Measurements from ENCODE around the gene ARID3C. TPM values are rescaled to one million over a fixed set of nuclear protein-coding genes. Genes with fewer than 3 reads are reported as not detected.

ARID3C gene
- total and polyA plus RNA-seq, 2 of the 8 experiments (the other 6 are each of a cell fraction or from before 2014, with no cell fraction given) = 0.08 TPM; not detected in 1

DNA sequence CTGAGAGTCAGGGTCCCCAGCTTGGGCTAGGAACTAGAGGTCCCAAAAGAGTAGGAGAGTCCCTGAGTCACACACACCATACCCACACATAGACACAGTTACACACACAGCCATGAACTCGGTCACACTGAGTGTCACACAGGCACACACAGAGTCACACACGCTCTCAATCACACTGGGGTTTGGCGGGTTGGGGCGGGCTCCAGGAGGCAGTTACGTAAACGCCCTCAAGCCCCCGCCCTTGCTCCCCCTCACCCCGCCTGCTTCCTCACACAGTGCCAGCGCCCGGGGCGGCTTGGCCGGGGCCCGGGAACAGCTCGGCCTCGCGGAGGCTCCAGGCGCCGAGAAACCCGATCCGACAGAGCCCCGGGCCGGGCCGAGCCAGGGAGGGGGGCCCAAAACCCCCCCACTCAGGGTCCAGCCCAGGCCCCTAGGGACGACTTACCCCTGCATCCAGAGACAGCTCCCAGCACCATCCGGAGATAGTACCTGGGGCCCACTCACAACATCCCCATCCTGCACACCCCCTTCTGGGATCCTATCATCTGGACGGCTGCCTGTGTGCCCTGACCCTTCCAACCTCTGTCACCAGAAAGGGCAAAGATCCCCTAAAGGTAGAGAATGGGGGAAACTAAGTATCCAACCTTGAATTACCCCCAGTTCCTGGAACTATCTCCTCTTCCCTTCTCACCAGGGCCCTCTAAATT lies 35.8 kb downstream of the ARID3C start:
- H3K56ac ChIP-seq (replicated peaks; ENCODE audit: insufficient read length, low read depth, low read length) = peak overlapping the region; percentile 8
- H3K27ac ChIP-seq (ENCODE audit: low read depth, low read length) = no peak overlapping the region
- no peak overlapping the region; the same call in 1 of the 2 replicates for H3K18ac ChIP-seq (ENCODE audit: extremely low read depth, low read length)
- no peaks in the 10 kb centered on the region for H3K79me1 ChIP-seq (ENCODE audit: low read depth, low read length)
- H3K4ac ChIP-seq (replicated peaks; ENCODE audit: insufficient read length, low read depth, low read length) = no peak overlapping the region
- H3K79me2 ChIP-seq (ENCODE audit: control insufficient read depth in 1 of 2, insufficient read depth in 2 of 2, low read length in 2 of 2) = no peaks in the 10 kb centered on the region
- peak overlapping the region in 3 of 4 experiments; percentile 25 to 41 (median 32); a peak in 4 of 8 replicates for H3K4me3 ChIP-seq (ENCODE audit: extremely low read depth in 1 of 4, insufficient read depth in 2 of 4, low read depth in 3 of 4, low read length in 4 of 4)
- H3K27me3 ChIP-seq (replicated peaks in 1 of 4; ENCODE audit: control insufficient read depth in 3 of 4, extremely low read depth in 1 of 4, insufficient read depth in 3 of 4, low read length in 3 of 4) = peaks cover 50 to 63% (median 59%) of the 10 kb centered on the region in 4 experiments
- H2BK20ac ChIP-seq (ENCODE audit: low read length) = no peak overlapping the region
- H3K4me1 ChIP-seq (replicated peaks in 1 of 4; ENCODE audit: control insufficient read depth in 3 of 4, insufficient read depth in 4 of 4, low read length in 3 of 4) = peaks cover 4 to 26% (median 16%) of the 10 kb centered on the region in 4 experiments; a peak in 6 of 7 replicates
- H4K5ac ChIP-seq (ENCODE audit: insufficient read length, low read depth, low read length) = no peak overlapping the region
- no peak overlapping the region for H2BK15ac ChIP-seq (ENCODE audit: low read length)
- H4K91ac ChIP-seq (replicated peaks; ENCODE audit: insufficient read length, low read length) = no peak overlapping the region
- FAIRE-seq (no peak), DNase-seq (ENCODE audit: low read depth in 1 of 2, low spot score in 2 of 2) (peak in 1 of 2 experiments; percentile 73)
- peak overlapping the region; percentile 60 to 80 for H3K4me2 ChIP-seq (ENCODE audit: insufficient read depth in 1 of 2, low read depth in 2 of 2, low read length in 2 of 2)
- CTCF ChIA-PET (ENCODE audit: partially characterized antibody) = interaction anchor here (0.5 to 11.5 kb wide), 25 partner anchors 12 to 461 kb away, joined by 3 to 214 read pairs (median 7); partner anchors contain the start of gene RPP25L
- H4K20me1 ChIP-seq (replicated peaks in 1 of 2; ENCODE audit: control insufficient read depth in 1 of 2, insufficient read depth in 2 of 2, low read length in 2 of 2) = peaks cover 2 to 9% of the 10 kb centered on the region in 2 experiments
- no peak overlapping the region for H3K14ac ChIP-seq (ENCODE audit: insufficient read length)
- POLR2A ChIA-PET (ENCODE audit: partially characterized antibody) = interaction anchor here (0.7 to 2.7 kb wide), 7 partner anchors 10 to 136 kb away, joined by 3 to 36 read pairs (median 3); partner anchors contain the start of genes ARID3C and IL11RA
- peak overlapping the region; percentile 60; the same call in 1 of the 2 replicates for H2BK12ac ChIP-seq (ENCODE audit: low read depth, low read length)
- H2BK5ac ChIP-seq (ENCODE audit: low read depth, low read length) = no peak overlapping the region
- H3K9ac ChIP-seq (replicated peaks in 1 of 4; ENCODE audit: extremely low read depth in 1 of 4, low read depth in 3 of 4, low read length in 3 of 4) = no peak overlapping the region; a peak in 1 of 7 replicates
- H3K9me3 ChIP-seq (ENCODE audit: insufficient read depth in 2 of 2, low read depth in 1 of 2, low read length in 1 of 2) = no peaks in the 10 kb centered on the region
- no peak overlapping the region for H2AFZ ChIP-seq (ENCODE audit: low read length)
- H3K23me2 ChIP-seq (ENCODE audit: low read depth, low read length) = peaks cover 15% of the 10 kb centered on the region
- TF ChIP-seq EZH2 (IDR thresholded peaks at IDR 0.05; ENCODE audit: low read depth, low read length, severe bottlenecking) (peak; percentile 43), ASH2L (IDR thresholded peaks at IDR 0.05; ENCODE audit: low read length) (peak; percentile 35), SIRT6 (IDR thresholded peaks at IDR 0.05; ENCODE audit: low read length) (no peak), SRF (IDR thresholded peaks at IDR 0.05; ENCODE audit: low read depth, low read length) (no peak), EP300 (IDR thresholded peaks at IDR 0.05; ENCODE audit: borderline replicate concordance in 1 of 2, low read depth in 2 of 2, low read length in 2 of 2) (no peak), GABPA (IDR thresholded peaks at IDR 0.05; ENCODE audit: borderline replicate concordance, insufficient read depth, low read length) (no peak)
- H4K8ac ChIP-seq (ENCODE audit: extremely low read depth, insufficient read depth, low read length) = no peak overlapping the region
- WGBS, 2 experiments (ENCODE audit: extremely low coverage in 1 of 2, insufficient coverage in 1 of 2, insufficient read length in 1 of 2, insufficient replicate concordance in 2 of 2, low coverage in 1 of 2, low lambda C conversion rate in 2 of 2, missing lambda C conversion rate in 1 of 2) = 15% methylated on average over 14 of the region's 26 CpGs; no CpG with 5 or more reads in 1 of the 2 experiments
- H3K23ac ChIP-seq (ENCODE audit: insufficient read length) = no peak overlapping the region
- no peak overlapping the region for H2AK5ac ChIP-seq (ENCODE audit: low read depth, low read length)
- H2BK120ac ChIP-seq (replicated peaks; ENCODE audit: low read depth, low read length) = no peak overlapping the region
- H3K36me3 ChIP-seq (ENCODE audit: control insufficient read depth in 2 of 4, insufficient read depth in 4 of 4, low read length in 3 of 4) = peaks cover 0 to 9% (median 0%) of the 10 kb centered on the region in 4 experiments; a peak in 1 of 8 replicates
